Omental fat pad (tissue), 4 donors: Measurements from ENCODE around the gene ZNF608. TPM values are rescaled to one million over a fixed set of nuclear protein-coding genes. Genes with fewer than 3 reads are reported as not detected.
A peak's percentile ranks its signal among the peaks of the same experiment; 100 is the strongest.

ENCODE experiments used
- ATAC-seq: fragments of 150-250 bp; one replicate; pipeline ENCODE4 v1.9.1; 2016; ENCODE audit warnings: mild to moderate bottlenecking, moderate library complexity; ENCODE audit not compliant: low FRiP score
- DNase-seq: peaks from one replicate; pipeline ENCODE4 v3.0.0-alpha.2; 2019; ENCODE audit warnings: low spot score
- total RNA-seq, 4 donors: library from RNA; depleted of rRNA; stranded (reverse); fragments of >200 nt; gene quantifications; one replicate each; pipeline ENCODE4 v1.1.0, GENCODE V29; 2016
- TF ChIP-seq, protein P1 (sequence below), 3 donors: fragments of 450-650 bp; IDR thresholded peaks; one replicate each; pipeline ENCODE4 v1.5.1; 2016 to 2017; ENCODE audit warnings: antibody characterized with exemption in 3 of 3, mild to moderate bottlenecking in 3 of 3, moderate library complexity in 2 of 3

ZNF608 gene
- total RNA-seq, 4 donors from 2014 or later, result 14.8 to 26.2 (median 20.8) TPM

DNA sequence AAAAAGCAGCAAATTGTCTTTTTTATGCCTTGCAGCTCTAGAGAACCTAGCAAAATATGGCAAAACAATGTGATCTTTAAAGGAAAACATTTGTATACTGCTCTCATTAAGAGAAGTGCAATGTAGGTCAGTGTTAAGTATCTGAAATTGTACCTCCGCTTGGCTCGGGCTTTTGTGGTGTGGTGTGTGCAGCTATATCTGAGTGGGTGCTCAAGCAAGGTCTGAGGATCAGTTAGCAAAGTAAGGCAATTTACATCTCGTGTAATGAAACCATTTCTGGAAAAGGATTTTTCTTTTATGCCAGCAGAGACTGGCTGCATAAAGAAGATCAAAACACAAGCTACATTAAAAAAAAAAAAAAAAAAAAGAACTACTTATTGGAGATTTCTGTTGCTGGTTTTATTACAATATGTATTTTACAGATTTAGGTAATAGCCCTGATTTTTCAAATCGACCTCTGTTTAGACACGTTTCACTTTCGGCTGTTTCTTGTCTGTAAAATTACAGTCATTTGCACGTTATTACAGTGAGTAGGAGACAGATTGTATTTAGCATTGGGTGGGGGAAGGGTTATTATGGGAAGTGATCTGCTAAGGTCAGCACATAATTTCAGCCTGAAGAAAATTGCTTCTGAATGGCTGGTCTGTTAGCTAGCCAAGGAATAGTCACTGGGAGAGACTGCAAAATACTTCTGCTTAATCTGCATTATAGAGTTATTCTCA is 7.9 kb upstream of the ZNF608 start:
- ATAC-seq (no peak), DNase-seq (no peak)
- TF ChIP-seq, protein P1, sequence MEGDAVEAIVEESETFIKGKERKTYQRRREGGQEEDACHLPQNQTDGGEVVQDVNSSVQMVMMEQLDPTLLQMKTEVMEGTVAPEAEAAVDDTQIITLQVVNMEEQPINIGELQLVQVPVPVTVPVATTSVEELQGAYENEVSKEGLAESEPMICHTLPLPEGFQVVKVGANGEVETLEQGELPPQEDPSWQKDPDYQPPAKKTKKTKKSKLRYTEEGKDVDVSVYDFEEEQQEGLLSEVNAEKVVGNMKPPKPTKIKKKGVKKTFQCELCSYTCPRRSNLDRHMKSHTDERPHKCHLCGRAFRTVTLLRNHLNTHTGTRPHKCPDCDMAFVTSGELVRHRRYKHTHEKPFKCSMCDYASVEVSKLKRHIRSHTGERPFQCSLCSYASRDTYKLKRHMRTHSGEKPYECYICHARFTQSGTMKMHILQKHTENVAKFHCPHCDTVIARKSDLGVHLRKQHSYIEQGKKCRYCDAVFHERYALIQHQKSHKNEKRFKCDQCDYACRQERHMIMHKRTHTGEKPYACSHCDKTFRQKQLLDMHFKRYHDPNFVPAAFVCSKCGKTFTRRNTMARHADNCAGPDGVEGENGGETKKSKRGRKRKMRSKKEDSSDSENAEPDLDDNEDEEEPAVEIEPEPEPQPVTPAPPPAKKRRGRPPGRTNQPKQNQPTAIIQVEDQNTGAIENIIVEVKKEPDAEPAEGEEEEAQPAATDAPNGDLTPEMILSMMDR (IDR thresholded peaks at IDR 0.05), result no peak

DNA sequence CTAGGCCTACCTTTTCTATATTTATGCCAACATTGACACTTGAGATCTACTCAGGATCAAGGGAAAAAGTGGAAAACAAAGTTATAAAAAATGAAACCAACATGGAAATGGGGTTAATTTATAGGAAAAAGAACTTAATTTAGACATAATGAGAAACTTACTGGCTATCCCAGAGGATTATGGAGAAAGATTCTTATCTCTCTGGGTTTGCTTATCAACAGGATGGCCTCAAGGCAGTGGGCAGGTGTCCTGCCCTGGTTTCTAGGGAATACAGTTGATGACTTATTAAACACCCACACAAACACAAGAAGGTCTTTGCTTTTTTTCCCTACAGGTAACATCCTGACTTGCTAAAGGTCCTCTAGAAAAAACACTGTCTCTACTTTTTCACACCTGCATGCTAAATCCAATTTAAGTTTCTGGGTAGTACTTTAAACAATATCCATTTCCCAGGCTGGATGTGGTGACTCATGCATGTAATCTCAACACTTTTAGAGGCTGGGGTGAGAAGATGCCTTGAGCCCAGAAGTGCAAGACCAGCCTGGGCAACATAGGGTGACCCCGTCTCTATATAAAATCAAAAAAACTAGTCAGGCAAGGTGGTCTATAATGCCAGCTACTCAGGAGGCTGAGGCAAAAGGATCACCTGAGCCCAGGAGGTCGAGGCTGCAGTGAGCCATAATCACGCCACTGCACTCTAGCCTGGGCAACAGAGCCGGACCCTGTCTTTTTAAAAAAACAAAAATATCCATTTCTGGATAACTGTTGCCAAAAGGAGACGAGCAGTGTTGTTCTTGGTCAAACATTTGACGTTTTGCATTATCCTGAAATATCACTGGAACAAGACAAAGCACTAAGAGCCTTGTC is 6.6 kb upstream of the ZNF608 start:
- TF ChIP-seq, protein P1 (IDR thresholded peaks at IDR 0.05), result no peak
- ATAC-seq, result no peak
- DNase-seq, result no peak

DNA sequence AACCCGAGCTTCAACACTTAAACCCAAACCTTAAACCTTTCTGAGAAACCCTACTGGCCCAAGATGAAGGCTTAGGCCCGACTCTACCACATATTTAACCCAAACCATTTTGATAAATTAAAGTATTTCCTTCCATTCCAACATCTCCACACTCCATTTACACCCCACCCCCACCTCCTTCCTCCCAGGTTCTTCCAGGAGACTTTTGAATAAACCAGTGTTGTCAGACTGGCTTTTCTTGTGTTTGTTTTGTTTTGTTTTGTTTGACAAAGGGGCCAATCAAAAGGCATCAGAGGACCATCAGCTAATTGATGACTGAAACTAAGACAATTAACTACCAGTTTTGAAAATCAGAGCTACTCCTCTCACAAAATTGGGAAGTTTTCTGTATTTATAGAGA is 4.6 kb upstream of the ZNF608 start:
- no peak for ATAC-seq
- TF ChIP-seq, protein P1 (IDR thresholded peaks at IDR 0.05), result no peak
- no peak for DNase-seq

DNA sequence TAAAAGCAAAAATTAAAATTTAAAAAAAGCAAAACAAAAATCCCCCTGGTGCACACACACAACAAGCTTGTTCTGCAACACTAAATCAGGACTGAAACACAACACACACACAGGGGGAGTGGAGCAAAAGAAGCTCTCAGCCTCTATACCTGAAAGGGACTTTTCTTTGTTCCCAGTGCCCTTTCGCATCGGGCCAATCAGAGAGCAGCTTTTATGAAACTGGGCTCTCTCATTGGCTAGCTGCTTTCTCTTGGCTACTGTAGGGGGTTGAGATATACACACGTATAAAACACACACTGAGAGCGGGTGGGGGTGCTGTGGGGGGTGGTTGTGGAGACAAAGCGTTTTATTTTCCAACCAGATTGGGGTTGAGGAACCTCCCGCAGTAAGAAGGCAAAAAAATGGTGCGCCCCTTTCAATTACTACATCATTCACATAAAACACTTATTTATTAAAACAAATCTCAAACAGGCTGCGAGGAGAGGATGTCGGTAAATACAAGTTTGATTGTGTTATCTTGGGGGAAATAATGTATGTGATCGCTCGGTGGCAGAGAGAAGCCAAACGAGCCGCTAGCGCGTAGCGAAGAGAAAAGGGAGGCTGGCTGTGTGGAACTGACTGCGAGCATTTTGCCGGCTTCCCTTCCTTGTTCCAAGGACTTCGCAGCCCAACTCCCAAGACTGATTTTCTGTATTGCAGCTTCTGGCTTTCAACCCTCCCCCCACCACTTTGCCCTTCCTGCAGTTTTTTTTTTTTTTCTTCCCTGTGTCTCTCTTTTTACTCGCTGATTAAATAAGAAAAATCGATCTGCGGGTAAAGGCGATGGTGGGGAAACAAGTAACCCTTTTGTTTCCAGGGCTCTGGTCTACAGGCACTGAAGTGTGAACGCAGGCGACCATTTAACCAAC is 2.5 kb upstream of the ZNF608 start:
- peak; percentile 67 for ATAC-seq

DNA sequence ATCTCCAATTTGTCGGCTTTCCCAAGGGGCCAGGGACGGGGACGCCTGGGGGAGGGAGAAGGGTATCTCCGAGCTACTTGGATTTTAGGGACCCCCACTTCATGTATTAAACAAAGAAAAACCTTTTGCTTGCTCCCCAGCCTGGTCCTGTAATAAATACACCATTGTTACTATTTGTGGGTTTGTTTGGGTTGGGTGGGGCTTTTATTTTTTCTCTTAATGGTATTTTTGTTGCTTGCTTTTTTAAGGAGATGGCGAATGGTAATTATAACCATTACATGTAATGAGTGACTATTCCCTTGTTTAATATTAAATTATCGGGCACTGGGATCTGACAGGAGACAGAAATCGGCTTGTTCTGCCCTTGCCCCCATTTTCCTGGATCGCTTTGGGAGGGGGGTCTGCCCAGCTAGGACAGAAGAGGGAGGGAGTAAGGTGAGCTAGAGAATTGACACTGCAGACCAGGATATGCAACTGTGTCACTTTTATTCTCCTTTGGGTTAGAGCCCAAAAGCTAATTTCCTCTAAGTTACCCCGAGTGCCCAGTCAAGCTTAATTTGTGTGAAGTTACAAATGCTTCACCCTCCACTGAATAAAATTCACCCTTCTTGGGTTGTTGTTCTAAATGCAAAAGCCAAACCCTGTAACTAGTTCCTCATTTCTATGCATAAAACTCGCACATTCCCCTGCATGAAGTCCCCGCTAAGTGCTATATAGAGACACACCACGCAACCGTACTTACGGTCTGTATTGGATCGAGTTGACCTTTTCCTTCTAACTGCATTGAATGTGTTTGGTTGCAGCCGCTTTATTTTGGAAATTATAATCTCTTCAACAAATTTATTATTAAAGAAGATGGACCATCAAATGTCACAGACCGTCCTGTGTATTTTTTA is 1.6 kb upstream of the ZNF608 start:
- DNase-seq, result no peak
- ATAC-seq, result no peak

More for the DNA sequence above, 2.5 kb upstream of the ZNF608 start:
- no peak for DNase-seq
- TF ChIP-seq, protein P1 (IDR thresholded peaks at IDR 0.05), result no peak

More for the DNA sequence above, 1.6 kb upstream of the ZNF608 start:
- TF ChIP-seq, protein P1 (IDR thresholded peaks at IDR 0.05), result no peak
